Measurements from ENCODE around the gene TMEM217. TPM values are rescaled to one million over a fixed set of nuclear protein-coding genes. Genes with fewer than 3 reads are reported as not detected.

TMEM217 gene
- total and polyA plus RNA-seq, 2 experiments from 2014 or later, result 0.87 to 2.1 TPM

DNA sequence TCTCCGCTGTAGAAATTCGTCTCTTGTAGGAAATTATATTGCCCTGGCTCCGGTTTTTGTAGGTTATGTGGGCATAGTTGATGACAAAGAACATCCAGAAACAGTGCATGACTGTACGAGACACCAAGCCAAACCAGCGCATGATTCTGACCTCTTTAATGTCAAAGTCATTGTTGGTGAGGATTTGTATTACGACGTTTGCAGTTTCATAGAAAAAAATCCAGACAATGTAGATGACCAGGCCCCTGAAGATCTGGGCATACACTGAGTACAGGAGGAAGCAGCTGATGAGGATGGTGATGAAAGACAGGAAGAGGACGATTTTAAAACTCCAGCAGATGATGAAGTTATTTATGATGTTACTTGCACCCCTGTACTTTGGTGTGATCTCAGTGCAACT is 39.4 kb downstream of the TMEM217 start:
- TF ChIP-seq, protein P1, sequence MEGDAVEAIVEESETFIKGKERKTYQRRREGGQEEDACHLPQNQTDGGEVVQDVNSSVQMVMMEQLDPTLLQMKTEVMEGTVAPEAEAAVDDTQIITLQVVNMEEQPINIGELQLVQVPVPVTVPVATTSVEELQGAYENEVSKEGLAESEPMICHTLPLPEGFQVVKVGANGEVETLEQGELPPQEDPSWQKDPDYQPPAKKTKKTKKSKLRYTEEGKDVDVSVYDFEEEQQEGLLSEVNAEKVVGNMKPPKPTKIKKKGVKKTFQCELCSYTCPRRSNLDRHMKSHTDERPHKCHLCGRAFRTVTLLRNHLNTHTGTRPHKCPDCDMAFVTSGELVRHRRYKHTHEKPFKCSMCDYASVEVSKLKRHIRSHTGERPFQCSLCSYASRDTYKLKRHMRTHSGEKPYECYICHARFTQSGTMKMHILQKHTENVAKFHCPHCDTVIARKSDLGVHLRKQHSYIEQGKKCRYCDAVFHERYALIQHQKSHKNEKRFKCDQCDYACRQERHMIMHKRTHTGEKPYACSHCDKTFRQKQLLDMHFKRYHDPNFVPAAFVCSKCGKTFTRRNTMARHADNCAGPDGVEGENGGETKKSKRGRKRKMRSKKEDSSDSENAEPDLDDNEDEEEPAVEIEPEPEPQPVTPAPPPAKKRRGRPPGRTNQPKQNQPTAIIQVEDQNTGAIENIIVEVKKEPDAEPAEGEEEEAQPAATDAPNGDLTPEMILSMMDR (IDR thresholded peaks at IDR 0.05; ENCODE audit: poor library complexity), result no peak
- TF ChIP-seq EZH2phosphoT487 (IDR thresholded peaks at IDR 0.05; ENCODE audit: low read depth, severe bottlenecking, unreplicated experiment) (no peak), EZH2 (IDR thresholded peaks at IDR 0.05; ENCODE audit: borderline replicate concordance) (no peak)
- Histone ChIP-seq H3K36me3 (replicated peaks; ENCODE audit: insufficient read depth, low read depth) (no peaks in the 10 kb centered on the region), H4K20me1 (ENCODE audit: insufficient read depth, poor library complexity, severe bottlenecking) (no peaks in the 10 kb centered on the region), H3K9me2 (replicated peaks; ENCODE audit: insufficient read depth) (no peaks in the 10 kb centered on the region), H3K9me3 (ENCODE audit: low read depth) (no peaks in the 10 kb centered on the region), H3K4me3 (no peak overlapping the region), H3K27ac (no peak overlapping the region), H2AFZ (no peak overlapping the region), H3K4me1 (ENCODE audit: insufficient read depth) (peaks cover 10% of the 10 kb centered on the region), H3K4me2 (no peak overlapping the region), H3K27me3 (no peaks in the 10 kb centered on the region), H3K79me2 (no peaks in the 10 kb centered on the region)
- no peak for DNase-seq (ENCODE audit: low spot score)
- WGBS (ENCODE audit: low lambda C conversion rate, missing lambda C conversion rate), result 90% methylated on average over 8 of the region's 8 CpGs

DNA sequence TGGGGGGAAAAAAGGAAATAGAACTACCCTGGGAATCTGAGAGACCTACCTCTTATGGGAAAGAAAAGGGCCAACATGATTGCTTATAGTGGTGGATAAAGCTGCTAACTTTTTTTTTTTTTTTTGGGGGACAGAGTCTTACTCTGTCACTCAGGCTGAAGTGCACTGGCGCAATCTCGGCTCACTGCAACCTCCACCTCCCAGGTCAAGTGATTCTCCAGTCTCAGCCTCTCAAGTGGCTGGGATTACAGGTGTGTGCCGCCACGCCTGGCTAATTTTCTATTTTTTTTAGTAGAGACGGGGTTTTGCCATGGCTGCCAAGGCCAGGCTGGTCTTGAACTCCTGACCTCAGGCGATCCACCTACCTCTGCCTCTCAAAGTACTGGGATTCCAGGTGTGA is 39.9 kb downstream of the TMEM217 start:
- Histone ChIP-seq H3K9me3 (ENCODE audit: low read depth) (no peaks in the 10 kb centered on the region), H3K27me3 (no peaks in the 10 kb centered on the region), H3K36me3 (replicated peaks; ENCODE audit: insufficient read depth, low read depth) (no peaks in the 10 kb centered on the region), H3K4me2 (no peak overlapping the region), H3K79me2 (no peaks in the 10 kb centered on the region), H3K4me1 (ENCODE audit: insufficient read depth) (peaks cover 10% of the 10 kb centered on the region), H3K4me3 (no peak overlapping the region), H3K27ac (no peak overlapping the region), H3K9me2 (replicated peaks; ENCODE audit: insufficient read depth) (no peaks in the 10 kb centered on the region), H2AFZ (no peak overlapping the region), H4K20me1 (ENCODE audit: insufficient read depth, poor library complexity, severe bottlenecking) (no peaks in the 10 kb centered on the region)
- no peak for DNase-seq (ENCODE audit: low spot score)
- WGBS (ENCODE audit: low lambda C conversion rate, missing lambda C conversion rate), result 93% methylated on average over 6 of the region's 6 CpGs
- TF ChIP-seq, protein P1 (IDR thresholded peaks at IDR 0.05; ENCODE audit: poor library complexity), result no peak
- TF ChIP-seq EZH2phosphoT487 (IDR thresholded peaks at IDR 0.05; ENCODE audit: low read depth, severe bottlenecking, unreplicated experiment) (no peak), EZH2 (IDR thresholded peaks at IDR 0.05; ENCODE audit: borderline replicate concordance) (no peak)

DNA sequence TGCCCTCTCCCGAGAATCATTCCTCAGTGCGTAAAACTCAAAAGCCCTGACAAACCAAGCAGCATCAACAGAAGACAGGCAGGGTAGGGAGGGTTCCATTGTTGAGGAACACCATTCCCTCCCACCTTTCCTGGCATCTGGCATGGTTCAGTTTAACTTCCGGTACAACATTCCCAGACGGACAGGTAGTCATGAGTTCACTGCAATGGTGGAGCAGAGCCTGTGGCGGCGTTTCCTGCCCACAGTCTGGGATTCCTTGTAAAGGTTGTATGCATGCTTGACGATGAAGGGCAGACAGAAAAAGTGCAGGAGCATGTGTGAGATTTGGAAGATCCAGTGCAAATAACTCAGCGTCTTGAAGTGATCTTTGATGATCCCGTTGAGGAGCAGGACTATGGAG is 45.7 kb downstream of the TMEM217 start:
- H4K20me1 ChIP-seq (ENCODE audit: insufficient read depth, poor library complexity, severe bottlenecking), result no peaks in the 10 kb centered on the region
- H3K27me3 ChIP-seq, result no peaks in the 10 kb centered on the region
- H3K9me2 ChIP-seq (replicated peaks; ENCODE audit: insufficient read depth), result no peaks in the 10 kb centered on the region
- H2AFZ ChIP-seq, result no peak overlapping the region
- TF ChIP-seq EZH2phosphoT487 (IDR thresholded peaks at IDR 0.05; ENCODE audit: low read depth, severe bottlenecking, unreplicated experiment) (no peak), EZH2 (IDR thresholded peaks at IDR 0.05; ENCODE audit: borderline replicate concordance) (no peak)
- H3K79me2 ChIP-seq, result no peaks in the 10 kb centered on the region
- H3K4me3 ChIP-seq, result no peak overlapping the region
- no peak overlapping the region for H3K27ac ChIP-seq
- no peaks in the 10 kb centered on the region for H3K36me3 ChIP-seq (replicated peaks; ENCODE audit: insufficient read depth, low read depth)
- no peak for DNase-seq (ENCODE audit: low spot score)
- no peaks in the 10 kb centered on the region for H3K9me3 ChIP-seq (ENCODE audit: low read depth)
- H3K4me1 ChIP-seq (ENCODE audit: insufficient read depth), result no peaks in the 10 kb centered on the region
- WGBS (ENCODE audit: low lambda C conversion rate, missing lambda C conversion rate), result 84% methylated on average over 9 of the region's 9 CpGs
- H3K4me2 ChIP-seq, result no peak overlapping the region

DNA sequence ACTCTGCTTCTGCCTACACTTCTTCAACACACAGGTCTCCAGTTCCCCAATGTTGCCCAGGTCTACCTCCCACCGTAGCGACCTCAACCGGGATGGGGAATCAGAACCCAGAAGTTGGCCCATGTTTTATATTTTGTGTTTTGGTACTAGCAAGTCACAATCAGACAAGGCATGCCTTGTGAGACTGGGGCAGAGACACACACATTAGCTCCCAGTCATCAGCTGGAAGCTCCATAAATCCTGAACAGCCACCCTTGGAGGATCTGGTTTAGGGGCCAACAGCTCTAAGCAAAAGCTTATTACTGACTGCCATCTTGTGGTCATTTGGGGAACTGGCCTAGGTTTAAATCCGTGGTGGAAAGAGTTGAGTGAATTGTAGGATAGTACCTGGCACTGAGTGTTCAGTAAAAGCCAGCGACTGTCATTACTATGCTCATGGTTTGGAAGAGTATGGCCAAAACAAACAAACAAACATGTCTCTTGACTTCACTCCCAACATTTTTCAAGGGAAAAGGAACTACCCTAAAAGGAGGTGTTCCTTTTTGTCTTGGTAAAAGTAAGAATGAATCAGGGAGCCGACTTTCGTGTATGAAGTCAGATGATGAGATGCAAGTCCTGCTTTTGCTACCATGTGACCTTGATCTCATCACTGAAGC is 47.5 kb downstream of the TMEM217 start:
- H3K79me2 ChIP-seq, result no peaks in the 10 kb centered on the region
- no peaks in the 10 kb centered on the region for H4K20me1 ChIP-seq (ENCODE audit: insufficient read depth, poor library complexity, severe bottlenecking)
- H3K27me3 ChIP-seq, result no peaks in the 10 kb centered on the region
- peaks cover 3% of the 10 kb centered on the region for H3K4me1 ChIP-seq (ENCODE audit: insufficient read depth)
- TF ChIP-seq, protein P1 (IDR thresholded peaks at IDR 0.05; ENCODE audit: poor library complexity), result peak; percentile 96
- no peak for TF ChIP-seq EZH2phosphoT487 (IDR thresholded peaks at IDR 0.05; ENCODE audit: low read depth, severe bottlenecking, unreplicated experiment)
- TF ChIP-seq EZH2 (IDR thresholded peaks at IDR 0.05; ENCODE audit: borderline replicate concordance), result no peak
- 68% methylated on average over 7 of the region's 7 CpGs for WGBS (ENCODE audit: low lambda C conversion rate, missing lambda C conversion rate)
- no peaks in the 10 kb centered on the region for H3K36me3 ChIP-seq (replicated peaks; ENCODE audit: insufficient read depth, low read depth)
- peak; percentile 93 for DNase-seq (ENCODE audit: low spot score)
- no peak overlapping the region for H3K4me2 ChIP-seq
- no peaks in the 10 kb centered on the region for H3K9me2 ChIP-seq (replicated peaks; ENCODE audit: insufficient read depth)
- no peak overlapping the region for H2AFZ ChIP-seq
- H3K9me3 ChIP-seq (ENCODE audit: low read depth), result no peaks in the 10 kb centered on the region
- no peak overlapping the region for H3K4me3 ChIP-seq
- no peak overlapping the region for H3K27ac ChIP-seq

All from hepatocyte (in vitro differentiated cells).